ENCODE data around the gene MICA. TPM values are rescaled to one million over a fixed set of nuclear protein-coding genes. Genes with fewer than 3 reads are reported as not detected.

The MICA gene
- total RNA-seq, 1 donor from 2014 or later = 36.6 TPM

DNA sequence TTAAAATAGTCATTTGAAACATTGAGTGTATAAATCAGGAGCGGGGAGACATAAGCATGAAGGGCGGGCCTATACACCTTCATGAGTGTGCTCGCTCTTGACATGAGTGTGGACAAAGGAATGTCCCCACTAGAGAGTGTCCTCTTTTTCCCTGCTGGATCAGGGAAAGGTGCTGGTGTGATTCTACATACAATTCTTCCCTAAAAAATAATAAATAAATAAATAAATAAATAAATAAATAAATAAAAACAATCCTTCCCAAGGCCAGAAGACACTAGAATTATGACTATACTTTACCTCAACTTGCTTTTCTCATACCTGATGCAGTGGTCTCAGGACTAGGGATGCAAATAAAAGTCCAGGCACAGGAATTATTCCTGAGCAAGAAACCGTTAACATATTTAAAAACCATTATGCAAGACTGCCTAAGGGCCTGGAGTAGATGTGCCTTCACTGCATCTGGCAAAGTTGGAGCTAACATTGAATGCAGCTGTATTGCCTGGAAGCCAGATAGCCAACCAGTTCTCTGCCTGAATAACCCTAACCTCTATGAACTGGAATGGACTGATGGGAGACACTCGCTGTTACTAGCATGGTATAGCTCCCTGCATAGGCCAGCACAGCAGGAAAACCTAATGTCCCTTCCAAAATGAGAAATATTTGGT is 57.1 kb downstream of the MICA start:
- intact Hi-C loops (cut with DNase I) = no loop called here
- Histone ChIP-seq H3K9me3 (no peaks in the 10 kb centered on the region), H3K27me3 (no peaks in the 10 kb centered on the region), H3K4me1 (peaks cover 21% of the 10 kb centered on the region), H3K27ac (no peak overlapping the region), H3K4me3 (no peak overlapping the region), H3K36me3 (no peaks in the 10 kb centered on the region)
- DNase-seq = no peak
- TF ChIP-seq, protein P1, sequence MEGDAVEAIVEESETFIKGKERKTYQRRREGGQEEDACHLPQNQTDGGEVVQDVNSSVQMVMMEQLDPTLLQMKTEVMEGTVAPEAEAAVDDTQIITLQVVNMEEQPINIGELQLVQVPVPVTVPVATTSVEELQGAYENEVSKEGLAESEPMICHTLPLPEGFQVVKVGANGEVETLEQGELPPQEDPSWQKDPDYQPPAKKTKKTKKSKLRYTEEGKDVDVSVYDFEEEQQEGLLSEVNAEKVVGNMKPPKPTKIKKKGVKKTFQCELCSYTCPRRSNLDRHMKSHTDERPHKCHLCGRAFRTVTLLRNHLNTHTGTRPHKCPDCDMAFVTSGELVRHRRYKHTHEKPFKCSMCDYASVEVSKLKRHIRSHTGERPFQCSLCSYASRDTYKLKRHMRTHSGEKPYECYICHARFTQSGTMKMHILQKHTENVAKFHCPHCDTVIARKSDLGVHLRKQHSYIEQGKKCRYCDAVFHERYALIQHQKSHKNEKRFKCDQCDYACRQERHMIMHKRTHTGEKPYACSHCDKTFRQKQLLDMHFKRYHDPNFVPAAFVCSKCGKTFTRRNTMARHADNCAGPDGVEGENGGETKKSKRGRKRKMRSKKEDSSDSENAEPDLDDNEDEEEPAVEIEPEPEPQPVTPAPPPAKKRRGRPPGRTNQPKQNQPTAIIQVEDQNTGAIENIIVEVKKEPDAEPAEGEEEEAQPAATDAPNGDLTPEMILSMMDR (IDR thresholded peaks at IDR 0.05) = no peak
- ATAC-seq = no peak

DNA sequence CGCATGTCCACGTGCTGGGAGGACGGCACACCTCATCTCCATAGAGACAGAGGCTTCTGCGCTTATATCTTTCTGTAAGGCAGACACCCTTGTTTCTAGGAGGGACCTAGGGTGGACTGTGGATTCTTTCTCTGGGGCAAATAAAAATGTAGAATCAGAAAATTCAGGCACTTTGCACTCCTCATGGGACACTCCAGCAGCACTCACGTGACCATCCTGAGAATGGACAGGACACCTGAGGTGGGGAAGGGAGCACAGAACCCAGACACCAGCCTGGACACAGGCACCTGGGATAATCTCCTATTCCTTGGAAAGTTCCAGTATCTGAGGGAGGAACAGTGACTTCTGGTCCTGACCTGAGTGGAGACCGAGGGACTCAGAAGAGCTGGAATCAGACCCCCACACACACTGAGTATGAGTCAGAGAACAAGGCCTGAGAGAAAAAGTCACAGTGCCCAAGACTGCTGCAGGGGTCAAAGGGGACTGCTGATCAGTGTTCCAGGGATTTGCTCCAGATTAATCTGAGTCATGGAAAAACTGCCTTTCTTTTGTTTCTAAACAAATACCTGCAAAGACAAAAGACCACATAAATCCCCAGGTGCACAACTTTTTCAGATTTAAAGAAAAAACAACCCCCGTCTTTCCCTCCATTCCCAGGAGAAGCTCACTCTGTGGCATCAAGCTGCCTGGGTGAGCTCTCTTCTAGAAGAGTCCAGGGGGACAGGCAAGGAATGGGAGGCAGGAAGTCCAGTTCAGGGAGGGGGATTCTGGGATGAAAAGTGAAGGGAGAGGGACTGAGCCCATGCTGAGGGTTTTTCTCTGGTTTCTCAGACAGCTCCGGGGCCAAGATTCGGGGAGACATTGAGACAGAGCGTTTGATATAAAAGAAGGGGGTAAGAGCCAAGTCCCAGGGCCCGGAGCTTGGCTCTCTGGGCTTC is 58.9 kb downstream of the MICA start:
- peak overlapping the region; percentile 83 for H3K27ac ChIP-seq
- DNase-seq = no peak
- H3K4me3 ChIP-seq = peak overlapping the region; percentile 71
- no peaks in the 10 kb centered on the region for H3K36me3 ChIP-seq
- no peaks in the 10 kb centered on the region for H3K9me3 ChIP-seq
- TF ChIP-seq, protein P1 (IDR thresholded peaks at IDR 0.05) = no peak
- no peak for ATAC-seq
- no peaks in the 10 kb centered on the region for H3K27me3 ChIP-seq
- intact Hi-C loops (cut with DNase I) = no loop called here
- H3K4me1 ChIP-seq = peaks cover 26% of the 10 kb centered on the region

DNA sequence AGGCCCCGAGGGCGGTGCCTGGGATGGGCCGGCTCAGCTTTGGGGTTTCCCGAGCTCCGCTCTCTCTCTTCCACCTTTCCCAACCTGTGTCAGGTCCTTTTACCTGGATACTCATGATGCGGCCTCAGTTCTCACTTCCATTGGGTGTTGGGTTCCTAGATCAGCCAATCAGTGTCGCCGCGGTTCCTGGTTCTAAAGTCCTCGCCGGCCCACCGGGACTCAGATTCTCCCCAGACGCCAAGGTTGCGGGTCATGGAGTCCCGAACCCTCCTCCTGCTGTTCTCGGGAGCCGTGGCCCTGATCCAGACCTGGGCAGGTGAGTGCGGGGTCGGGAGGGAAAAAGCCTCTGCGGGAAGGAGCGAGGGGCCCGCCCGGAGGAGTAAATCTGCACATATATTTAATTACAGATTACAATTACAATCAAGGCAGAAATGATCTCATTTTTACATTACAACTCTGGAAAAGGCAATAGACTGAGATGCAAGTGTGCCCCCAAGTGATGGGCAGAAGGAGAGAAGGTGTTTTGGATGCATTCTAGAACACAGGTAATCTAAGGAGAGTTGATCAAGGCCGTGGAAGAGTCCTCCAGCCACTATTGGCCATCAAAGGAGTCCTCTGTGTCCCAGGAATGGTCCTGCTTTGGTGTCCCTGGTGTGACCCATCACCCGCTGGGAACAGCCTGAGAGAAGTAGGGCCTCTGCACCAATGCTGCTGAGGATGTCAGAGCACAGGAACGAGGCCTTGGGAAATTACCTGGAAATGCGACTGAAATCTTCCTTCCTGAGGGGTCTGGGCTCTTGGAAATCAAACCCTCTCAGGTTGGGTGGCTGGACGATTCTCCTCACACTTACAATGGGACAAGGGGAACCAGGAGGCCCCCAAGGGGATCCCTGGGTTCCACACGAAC is 59.8 kb downstream of the MICA start:
- Histone ChIP-seq H3K27ac (peak overlapping the region; percentile 83), H3K9me3 (no peaks in the 10 kb centered on the region), H3K4me1 (peaks cover 26% of the 10 kb centered on the region), H3K36me3 (no peaks in the 10 kb centered on the region), H3K27me3 (no peaks in the 10 kb centered on the region), H3K4me3 (peak overlapping the region; percentile 71)
- intact Hi-C loops (cut with DNase I) = no loop called here
- ATAC-seq (peak; percentile 98), DNase-seq (peak; percentile 89)
- TF ChIP-seq, protein P1 (IDR thresholded peaks at IDR 0.05) = no peak

DNA sequence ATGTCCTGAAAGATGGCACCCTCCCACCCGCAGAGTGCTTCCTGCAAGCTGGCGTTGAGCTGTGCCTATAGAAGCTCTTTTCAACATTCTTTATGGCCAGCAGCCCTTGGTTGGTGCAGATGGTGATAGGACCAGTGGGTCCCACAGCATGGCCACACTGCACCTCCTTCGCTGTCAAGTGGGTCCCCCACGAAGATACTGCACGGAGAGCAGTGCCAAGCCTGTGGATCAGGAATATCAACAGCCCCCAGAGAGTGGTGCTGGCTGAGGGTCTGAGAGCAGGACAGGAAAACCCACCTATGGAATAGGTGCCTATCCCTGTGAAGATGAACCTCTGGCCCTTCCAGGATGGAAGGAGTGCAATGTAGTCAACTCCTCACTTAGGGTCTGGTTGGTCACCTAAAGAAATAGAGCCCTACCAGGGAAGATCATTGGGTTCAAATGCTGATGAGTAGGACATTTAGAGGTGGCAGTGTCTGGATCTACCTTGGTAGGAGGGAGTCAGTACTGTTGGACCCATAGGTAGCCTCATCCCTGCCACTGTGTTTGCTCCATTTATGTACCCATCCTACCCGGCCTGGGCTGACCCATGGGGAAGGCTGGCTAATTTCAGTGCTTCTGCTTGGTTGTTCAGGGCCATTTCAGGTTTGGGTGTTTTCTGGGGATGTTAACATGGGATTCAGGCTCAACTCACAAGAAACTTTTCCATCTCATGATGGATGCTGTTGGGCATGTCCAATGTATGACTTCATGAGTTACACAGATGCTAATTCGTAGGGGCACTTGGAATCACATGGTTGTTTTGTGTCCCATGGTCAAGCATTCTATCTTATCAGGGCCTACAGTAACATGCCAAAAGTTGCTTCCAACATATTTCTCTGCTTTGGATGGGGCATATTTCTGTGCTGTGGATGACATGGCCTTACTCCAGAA is 61.1 kb downstream of the MICA start:
- intact Hi-C loops (cut with DNase I) = no loop called here
- Histone ChIP-seq H3K9me3 (no peaks in the 10 kb centered on the region), H3K4me1 (peaks cover 26% of the 10 kb centered on the region), H3K4me3 (peak overlapping the region; percentile 71), H3K36me3 (no peaks in the 10 kb centered on the region), H3K27ac (no peak overlapping the region), H3K27me3 (no peaks in the 10 kb centered on the region)
- ATAC-seq (no peak), DNase-seq (no peak)
- TF ChIP-seq, protein P1 (IDR thresholded peaks at IDR 0.05) = no peak

Small RNA genes lying within 50 kb of the gene (microRNA-seq; reads per million reads assigned to microRNA genes)
- not detected for gene MIR6891 (ENCODE audit: borderline microRNAs expressed)

Other genes starting within 250 kb of the MICA start
- 12.5 TPM for gene CCHCR1, start 245.8 kb upstream of the MICA start, total RNA-seq
- 4.5 TPM for gene TCF19, start 245.0 kb upstream of the MICA start, total RNA-seq
- 2.8 TPM for gene POU5F1, start 232.9 kb upstream of the MICA start, total RNA-seq
- 1,073 TPM for gene HLA-C, start 131.5 kb upstream of the MICA start, total RNA-seq
- gene HLA-B, start 46.4 kb upstream of the MICA start, total RNA-seq = 2,632 TPM
- 8.2 TPM for gene MICB, start 94.5 kb downstream of the MICA start, total RNA-seq
- gene MCCD1, start 125.4 kb downstream of the MICA start, total RNA-seq = not detected
- gene DDX39B, start 138.4 kb downstream of the MICA start, total RNA-seq = 241 TPM
- 0.75 TPM for gene ATP6V1G2, start 143.0 kb downstream of the MICA start, total RNA-seq
- 22.6 TPM for gene NFKBIL1, start 144.0 kb downstream of the MICA start, total RNA-seq
- 0.46 TPM for gene LTA, start 168.7 kb downstream of the MICA start, total RNA-seq
- 2.4 TPM for gene TNF, start 172.0 kb downstream of the MICA start, total RNA-seq
- gene LTB, start 178.8 kb downstream of the MICA start, total RNA-seq = 6.2 TPM
- 68.1 TPM for gene LST1, start 182.7 kb downstream of the MICA start, total RNA-seq
- 1.8 TPM for gene NCR3, start 189.4 kb downstream of the MICA start, total RNA-seq
- gene AIF1, start 211.6 kb downstream of the MICA start, total RNA-seq = 55.3 TPM
- 138 TPM for gene PRRC2A, start 217.1 kb downstream of the MICA start, total RNA-seq
- gene BAG6, start 249.1 kb downstream of the MICA start, total RNA-seq = 238 TPM

Data from upper lobe of right lung (tissue), 1 donor.